GM23338 (cell line): ENCODE measurements around the gene NFXL1. TPM values are rescaled to one million over a fixed set of nuclear protein-coding genes. Genes with fewer than 3 reads are reported as not detected.

Experiments
- ATAC-seq: fragments of 200-7000 bp; cut with Tn5 transposase; 3 replicates; pipeline ENCODE4 v1.9.1; 2020
- DNase-seq: peaks from one replicate; pipeline ENCODE4 v3.0.0-alpha.2; 2015; ENCODE audit warnings: low spot score
- H2AFZ ChIP-seq: fragments of 200-600 bp; sonication (generic); 2 replicates; pipeline ENCODE4 v1.8.0; 2016; ENCODE audit warnings: antibody characterized with exemption, mild to moderate bottlenecking, moderate library complexity
- H3F3A ChIP-seq: fragments of 200-600 bp; sonication (generic); replicated peaks from 2 replicates; pipeline ENCODE4 v1.8.0; 2017; ENCODE audit warnings: antibody characterized with exemption, mixed run types, low read depth
- H3K27ac ChIP-seq: fragments of 200-600 bp; sonication (generic); 2 replicates; pipeline ENCODE4 v1.6.1; 2016; ENCODE audit warnings: low read depth
- H3K27me3 ChIP-seq: fragments of 200-600 bp; sonication (generic); 2 replicates; pipeline ENCODE4 v1.8.0; 2016; ENCODE audit warnings: mild to moderate bottlenecking, mixed run types, moderate library complexity; ENCODE audit not compliant: insufficient read depth
- H3K36me3 ChIP-seq: fragments of 200-600 bp; sonication (generic); 2 replicates; pipeline ENCODE4 v1.8.0; 2016; ENCODE audit warnings: mild to moderate bottlenecking; ENCODE audit not compliant: insufficient read depth
- H3K4me1 ChIP-seq: fragments of 200-600 bp; sonication (generic); 2 replicates; pipeline ENCODE4 v1.8.0; 2016; ENCODE audit warnings: mild to moderate bottlenecking, moderate library complexity; ENCODE audit not compliant: insufficient read depth
- H3K4me2 ChIP-seq: fragments of 200-600 bp; sonication (generic); 2 replicates; pipeline ENCODE4 v1.7.1; 2017; ENCODE audit warnings: mixed run types
- H3K4me3 ChIP-seq: fragments of 200-600 bp; sonication (generic); 2 replicates; pipeline ENCODE4 v1.6.1; 2016; ENCODE audit warnings: mixed run types
- H3K79me2 ChIP-seq: fragments of 200-600 bp; sonication (generic); replicated peaks from 2 replicates; pipeline ENCODE4 v1.8.0; 2017; ENCODE audit warnings: mild to moderate bottlenecking; ENCODE audit not compliant: insufficient read depth
- H3K9me2 ChIP-seq: fragments of 200-600 bp; sonication (generic); 2 replicates; pipeline ENCODE4 v1.8.0; 2017; ENCODE audit not compliant: insufficient read depth
- H4K20me1 ChIP-seq: fragments of 200-600 bp; sonication (generic); replicated peaks from 2 replicates; pipeline ENCODE4 v1.8.0; 2017; ENCODE audit warnings: mild to moderate bottlenecking; ENCODE audit not compliant: insufficient read depth
- H3K27ac Mint-ChIP-seq: 2 replicates; pipeline ENCODE4 v1.8.0; 2020; ENCODE audit warnings: inconsistent platforms, mild to moderate bottlenecking, moderate library complexity, mixed read lengths
- H3K27me3 Mint-ChIP-seq: 3 replicates; pipeline ENCODE4 v1.8.0; 2022; ENCODE audit warnings: low read depth, mild to moderate bottlenecking, moderate library complexity, mixed read lengths, inconsistent platforms; ENCODE audit not compliant: insufficient read depth, poor library complexity
- H3K36me3 Mint-ChIP-seq: 3 replicates; pipeline ENCODE4 v1.8.0; 2021; ENCODE audit warnings: low read depth, mild to moderate bottlenecking, inconsistent platforms, moderate library complexity, mixed read lengths
- H3K4me1 Mint-ChIP-seq: 3 replicates; pipeline ENCODE4 v1.8.0; 2020; ENCODE audit warnings: mild to moderate bottlenecking, inconsistent platforms, mixed read lengths
- H3K4me3 Mint-ChIP-seq: 3 replicates; pipeline ENCODE4 v1.8.0; 2021; ENCODE audit warnings: moderate library complexity, mild to moderate bottlenecking, inconsistent platforms, mixed read lengths
- H3K9me3 Mint-ChIP-seq: 3 replicates; pipeline ENCODE4 v1.8.0; 2020; ENCODE audit warnings: moderate library complexity, mild to moderate bottlenecking, inconsistent platforms, mixed read lengths
- CREB1 ChIP-seq: fragments of 250-450 bp; sonication (Bioruptor Pico); IDR thresholded peaks from 2 replicates; pipeline ENCODE4 v1.5.0; 2020; ENCODE audit warnings: low read depth, mild to moderate bottlenecking, moderate library complexity
- EZH2 ChIP-seq: fragments of 200-600 bp; sonication (generic); IDR thresholded peaks from one replicate; pipeline ENCODE4 v1.8.0; 2017; ENCODE audit warnings: antibody characterized with exemption, mild to moderate bottlenecking, low read depth; ENCODE audit not compliant: unreplicated experiment
- EZH2phosphoT487 ChIP-seq: fragments of 200-600 bp; sonication (generic); IDR thresholded peaks from one replicate; pipeline ENCODE4 v1.8.1; 2018; ENCODE audit warnings: antibody characterized with exemption; ENCODE audit not compliant: unreplicated experiment
- JUNB ChIP-seq: IDR thresholded peaks from one replicate; pipeline ENCODE4 v1.6.1; 2016; ENCODE audit warnings: antibody characterized with exemption; ENCODE audit not compliant: unreplicated experiment
- NANOG ChIP-seq: IDR thresholded peaks from 2 replicates; pipeline ENCODE4 v1.6.1; 2016; ENCODE audit warnings: antibody characterized with exemption, borderline replicate concordance
- POLR2AphosphoS5 ChIP-seq: IDR thresholded peaks from 2 replicates; pipeline ENCODE4 v1.6.1; 2016; ENCODE audit warnings: antibody characterized with exemption, low read depth
- STAT1 ChIP-seq: IDR thresholded peaks from one replicate; pipeline ENCODE4 v1.6.1; 2016; ENCODE audit warnings: antibody characterized with exemption; ENCODE audit not compliant: unreplicated experiment
- ZNF114 ChIP-seq: fragments of 250-450 bp; sonication (Bioruptor Pico); IDR thresholded peaks from 2 replicates; pipeline ENCODE4 v1.5.0; 2020; ENCODE audit warnings: mild to moderate bottlenecking, moderate library complexity
- ZNF331 ChIP-seq: fragments of 250-450 bp; sonication (Bioruptor Pico); IDR thresholded peaks from 2 replicates; pipeline ENCODE4 v1.5.0; 2020; ENCODE audit warnings: low read depth, mild to moderate bottlenecking, moderate library complexity
- ZNF462 ChIP-seq: fragments of 250-450 bp; sonication (Bioruptor Pico); IDR thresholded peaks from 2 replicates; pipeline ENCODE4 v1.5.0; 2020; ENCODE audit warnings: mild to moderate bottlenecking, moderate library complexity
- polyA plus RNA-seq: library from polyadenylated mRNA; unstranded; fragments of >200 nt; fragmentation: Nextera tagmentation; extraction: Ambion mirVana; gene quantifications from 2 replicates; pipeline ENCODE4 v1.2.1, GENCODE V29; 2016
- total RNA-seq: library from RNA; depleted of rRNA; stranded (reverse); fragments of >200 nt; shearing (Covaris generic); gene quantifications from 2 replicates; pipeline ENCODE4 v1.2.3, GENCODE V29; 2014
- TF ChIP-seq, protein P1 (sequence below), 2 experiments: fragments of 200-600 bp in 1 of 2; sonication (generic) in 1 of 2; conservative IDR thresholded peaks; 2 replicates each; pipeline versions ENCODE4 v1.5.1 to v1.6.1; 2016 to 2017; ENCODE audit warnings: antibody characterized with exemption in 2 of 2, low read depth in 2 of 2, mild to moderate bottlenecking in 2 of 2, moderate library complexity in 1 of 2
- TF ChIP-seq, protein P2 (sequence below): IDR thresholded peaks from one replicate; pipeline ENCODE4 v1.6.1; 2018; ENCODE audit warnings: antibody characterized with exemption; ENCODE audit not compliant: unreplicated experiment
- TF ChIP-seq, protein P3 (sequence below): IDR thresholded peaks from 2 replicates; pipeline ENCODE4 v1.6.1; 2016; ENCODE audit warnings: antibody characterized with exemption

The NFXL1 gene
- total and polyA plus RNA-seq, 2 experiments from 2014 or later: 19.4 to 31.7 TPM

GRCh38 chr4:47930971-47931804 lies 16.8 kb upstream of the NFXL1 start:
- peaks cover 4% of the 10 kb centered on the region; the same call in 2 of the 3 replicates for H3K36me3 Mint-ChIP-seq
- H3F3A ChIP-seq: no peaks in the 10 kb centered on the region
- no peak overlapping the region for H2AFZ ChIP-seq
- TF ChIP-seq EZH2 (no peak), ZNF331 (CRISPR knock-in tag) (no peak), NANOG (no peak), STAT1 (no peak), JUNB (no peak), POLR2AphosphoS5 (no peak), ZNF462 (no peak), ZNF114 (CRISPR knock-in tag) (no peak), EZH2phosphoT487 (no peak), CREB1 (CRISPR knock-in tag) (no peak)
- TF ChIP-seq, protein P1, sequence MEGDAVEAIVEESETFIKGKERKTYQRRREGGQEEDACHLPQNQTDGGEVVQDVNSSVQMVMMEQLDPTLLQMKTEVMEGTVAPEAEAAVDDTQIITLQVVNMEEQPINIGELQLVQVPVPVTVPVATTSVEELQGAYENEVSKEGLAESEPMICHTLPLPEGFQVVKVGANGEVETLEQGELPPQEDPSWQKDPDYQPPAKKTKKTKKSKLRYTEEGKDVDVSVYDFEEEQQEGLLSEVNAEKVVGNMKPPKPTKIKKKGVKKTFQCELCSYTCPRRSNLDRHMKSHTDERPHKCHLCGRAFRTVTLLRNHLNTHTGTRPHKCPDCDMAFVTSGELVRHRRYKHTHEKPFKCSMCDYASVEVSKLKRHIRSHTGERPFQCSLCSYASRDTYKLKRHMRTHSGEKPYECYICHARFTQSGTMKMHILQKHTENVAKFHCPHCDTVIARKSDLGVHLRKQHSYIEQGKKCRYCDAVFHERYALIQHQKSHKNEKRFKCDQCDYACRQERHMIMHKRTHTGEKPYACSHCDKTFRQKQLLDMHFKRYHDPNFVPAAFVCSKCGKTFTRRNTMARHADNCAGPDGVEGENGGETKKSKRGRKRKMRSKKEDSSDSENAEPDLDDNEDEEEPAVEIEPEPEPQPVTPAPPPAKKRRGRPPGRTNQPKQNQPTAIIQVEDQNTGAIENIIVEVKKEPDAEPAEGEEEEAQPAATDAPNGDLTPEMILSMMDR (conservative IDR thresholded peaks at IDR 0.05; ENCODE audit: low read depth in 2 of 2): no peak
- TF ChIP-seq, protein P2, sequence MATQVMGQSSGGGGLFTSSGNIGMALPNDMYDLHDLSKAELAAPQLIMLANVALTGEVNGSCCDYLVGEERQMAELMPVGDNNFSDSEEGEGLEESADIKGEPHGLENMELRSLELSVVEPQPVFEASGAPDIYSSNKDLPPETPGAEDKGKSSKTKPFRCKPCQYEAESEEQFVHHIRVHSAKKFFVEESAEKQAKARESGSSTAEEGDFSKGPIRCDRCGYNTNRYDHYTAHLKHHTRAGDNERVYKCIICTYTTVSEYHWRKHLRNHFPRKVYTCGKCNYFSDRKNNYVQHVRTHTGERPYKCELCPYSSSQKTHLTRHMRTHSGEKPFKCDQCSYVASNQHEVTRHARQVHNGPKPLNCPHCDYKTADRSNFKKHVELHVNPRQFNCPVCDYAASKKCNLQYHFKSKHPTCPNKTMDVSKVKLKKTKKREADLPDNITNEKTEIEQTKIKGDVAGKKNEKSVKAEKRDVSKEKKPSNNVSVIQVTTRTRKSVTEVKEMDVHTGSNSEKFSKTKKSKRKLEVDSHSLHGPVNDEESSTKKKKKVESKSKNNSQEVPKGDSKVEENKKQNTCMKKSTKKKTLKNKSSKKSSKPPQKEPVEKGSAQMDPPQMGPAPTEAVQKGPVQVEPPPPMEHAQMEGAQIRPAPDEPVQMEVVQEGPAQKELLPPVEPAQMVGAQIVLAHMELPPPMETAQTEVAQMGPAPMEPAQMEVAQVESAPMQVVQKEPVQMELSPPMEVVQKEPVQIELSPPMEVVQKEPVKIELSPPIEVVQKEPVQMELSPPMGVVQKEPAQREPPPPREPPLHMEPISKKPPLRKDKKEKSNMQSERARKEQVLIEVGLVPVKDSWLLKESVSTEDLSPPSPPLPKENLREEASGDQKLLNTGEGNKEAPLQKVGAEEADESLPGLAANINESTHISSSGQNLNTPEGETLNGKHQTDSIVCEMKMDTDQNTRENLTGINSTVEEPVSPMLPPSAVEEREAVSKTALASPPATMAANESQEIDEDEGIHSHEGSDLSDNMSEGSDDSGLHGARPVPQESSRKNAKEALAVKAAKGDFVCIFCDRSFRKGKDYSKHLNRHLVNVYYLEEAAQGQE: no peak
- TF ChIP-seq, protein P3, sequence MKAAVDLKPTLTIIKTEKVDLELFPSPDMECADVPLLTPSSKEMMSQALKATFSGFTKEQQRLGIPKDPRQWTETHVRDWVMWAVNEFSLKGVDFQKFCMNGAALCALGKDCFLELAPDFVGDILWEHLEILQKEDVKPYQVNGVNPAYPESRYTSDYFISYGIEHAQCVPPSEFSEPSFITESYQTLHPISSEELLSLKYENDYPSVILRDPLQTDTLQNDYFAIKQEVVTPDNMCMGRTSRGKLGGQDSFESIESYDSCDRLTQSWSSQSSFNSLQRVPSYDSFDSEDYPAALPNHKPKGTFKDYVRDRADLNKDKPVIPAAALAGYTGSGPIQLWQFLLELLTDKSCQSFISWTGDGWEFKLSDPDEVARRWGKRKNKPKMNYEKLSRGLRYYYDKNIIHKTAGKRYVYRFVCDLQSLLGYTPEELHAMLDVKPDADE: no peak
- no peak overlapping the region for H3K4me3 Mint-ChIP-seq
- H3K79me2 ChIP-seq: no peaks in the 10 kb centered on the region
- DNase-seq (no peak), ATAC-seq (no peak)
- no peak overlapping the region for H3K27ac ChIP-seq
- peaks cover 12% of the 10 kb centered on the region for H3K9me3 Mint-ChIP-seq
- no peaks in the 10 kb centered on the region for H3K27me3 ChIP-seq
- no peaks in the 10 kb centered on the region for H3K4me1 ChIP-seq
- no peak overlapping the region for H3K4me3 ChIP-seq
- peaks cover 6% of the 10 kb centered on the region for H3K4me1 Mint-ChIP-seq
- no peak overlapping the region for H3K27ac Mint-ChIP-seq
- H3K27me3 Mint-ChIP-seq: peaks cover 4% of the 10 kb centered on the region
- H4K20me1 ChIP-seq: no peaks in the 10 kb centered on the region
- H3K36me3 ChIP-seq: no peaks in the 10 kb centered on the region
- no peaks in the 10 kb centered on the region for H3K9me2 ChIP-seq
- H3K4me2 ChIP-seq: no peak overlapping the region
